Omental fat pad (tissue), 4 donors: ENCODE measurements around the gene AGFG2. TPM values are rescaled to one million over a fixed set of nuclear protein-coding genes. Genes with fewer than 3 reads are reported as not detected.

ENCODE experiments used
- ATAC-seq: fragments of 150-250 bp; one replicate; pipeline ENCODE4 v1.9.1; 2016; ENCODE audit warnings: mild to moderate bottlenecking, moderate library complexity; ENCODE audit not compliant: low FRiP score
- DNase-seq: peaks from one replicate; pipeline ENCODE4 v3.0.0-alpha.2; 2019; ENCODE audit warnings: low spot score
- small RNA-seq: library from RNA; depleted of rRNA; stranded (forward); fragments of <200 nt; gene quantifications from one replicate; pipeline ENCODE3, GENCODE V24; 2016
- total RNA-seq, 4 donors: library from RNA; depleted of rRNA; stranded (reverse); fragments of >200 nt; gene quantifications; one replicate each; pipeline ENCODE4 v1.1.0, GENCODE V29; 2016
- TF ChIP-seq, protein P1 (sequence below), 3 donors: fragments of 450-650 bp; IDR thresholded peaks; one replicate each; pipeline ENCODE4 v1.5.1; 2016 to 2017; ENCODE audit warnings: antibody characterized with exemption in 3 of 3, mild to moderate bottlenecking in 3 of 3, moderate library complexity in 2 of 3

AGFG2 gene
- total RNA-seq, 4 donors from 2014 or later = 10.6 to 45.0 (median 21.3) TPM

DNA sequence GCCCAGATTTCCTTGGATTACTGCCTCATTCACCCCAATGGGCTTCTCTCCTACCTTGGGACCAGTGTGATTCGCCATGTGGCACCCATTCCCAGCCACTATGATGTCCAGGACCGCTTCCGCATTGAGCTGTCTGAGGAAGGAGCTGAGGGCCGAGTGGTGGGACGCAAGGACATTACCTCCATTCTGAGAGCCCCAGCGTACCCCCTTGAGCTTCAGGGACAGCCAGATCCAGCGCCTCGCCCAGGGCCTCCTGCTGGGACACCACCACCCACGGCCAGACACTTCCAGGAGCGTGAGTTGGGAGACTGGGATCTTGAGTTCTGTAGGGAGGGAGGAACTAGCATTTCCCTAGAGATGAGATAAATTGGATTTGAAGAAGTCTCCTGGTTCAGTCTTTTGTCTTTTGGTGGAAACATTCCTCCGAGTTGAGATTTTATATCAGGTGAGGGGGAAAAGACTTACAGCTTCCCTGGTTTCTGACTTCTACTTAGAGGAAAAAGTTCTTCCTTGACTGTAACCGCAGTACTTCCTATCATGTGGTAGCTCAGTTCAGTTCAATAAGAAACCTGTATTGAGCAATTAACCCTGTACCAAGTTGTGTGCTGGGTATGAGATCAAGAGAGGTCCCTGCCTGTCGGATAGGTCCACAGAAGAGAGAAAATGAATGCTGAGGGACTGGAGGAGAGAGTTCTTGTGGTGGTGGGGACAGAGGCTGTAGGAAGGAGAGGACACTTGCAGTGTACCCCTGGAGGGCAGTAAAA lies 74.6 kb downstream of the AGFG2 start:
- ATAC-seq (no peak), DNase-seq (no peak)
- TF ChIP-seq, protein P1, sequence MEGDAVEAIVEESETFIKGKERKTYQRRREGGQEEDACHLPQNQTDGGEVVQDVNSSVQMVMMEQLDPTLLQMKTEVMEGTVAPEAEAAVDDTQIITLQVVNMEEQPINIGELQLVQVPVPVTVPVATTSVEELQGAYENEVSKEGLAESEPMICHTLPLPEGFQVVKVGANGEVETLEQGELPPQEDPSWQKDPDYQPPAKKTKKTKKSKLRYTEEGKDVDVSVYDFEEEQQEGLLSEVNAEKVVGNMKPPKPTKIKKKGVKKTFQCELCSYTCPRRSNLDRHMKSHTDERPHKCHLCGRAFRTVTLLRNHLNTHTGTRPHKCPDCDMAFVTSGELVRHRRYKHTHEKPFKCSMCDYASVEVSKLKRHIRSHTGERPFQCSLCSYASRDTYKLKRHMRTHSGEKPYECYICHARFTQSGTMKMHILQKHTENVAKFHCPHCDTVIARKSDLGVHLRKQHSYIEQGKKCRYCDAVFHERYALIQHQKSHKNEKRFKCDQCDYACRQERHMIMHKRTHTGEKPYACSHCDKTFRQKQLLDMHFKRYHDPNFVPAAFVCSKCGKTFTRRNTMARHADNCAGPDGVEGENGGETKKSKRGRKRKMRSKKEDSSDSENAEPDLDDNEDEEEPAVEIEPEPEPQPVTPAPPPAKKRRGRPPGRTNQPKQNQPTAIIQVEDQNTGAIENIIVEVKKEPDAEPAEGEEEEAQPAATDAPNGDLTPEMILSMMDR (IDR thresholded peaks at IDR 0.05) = no peak

DNA sequence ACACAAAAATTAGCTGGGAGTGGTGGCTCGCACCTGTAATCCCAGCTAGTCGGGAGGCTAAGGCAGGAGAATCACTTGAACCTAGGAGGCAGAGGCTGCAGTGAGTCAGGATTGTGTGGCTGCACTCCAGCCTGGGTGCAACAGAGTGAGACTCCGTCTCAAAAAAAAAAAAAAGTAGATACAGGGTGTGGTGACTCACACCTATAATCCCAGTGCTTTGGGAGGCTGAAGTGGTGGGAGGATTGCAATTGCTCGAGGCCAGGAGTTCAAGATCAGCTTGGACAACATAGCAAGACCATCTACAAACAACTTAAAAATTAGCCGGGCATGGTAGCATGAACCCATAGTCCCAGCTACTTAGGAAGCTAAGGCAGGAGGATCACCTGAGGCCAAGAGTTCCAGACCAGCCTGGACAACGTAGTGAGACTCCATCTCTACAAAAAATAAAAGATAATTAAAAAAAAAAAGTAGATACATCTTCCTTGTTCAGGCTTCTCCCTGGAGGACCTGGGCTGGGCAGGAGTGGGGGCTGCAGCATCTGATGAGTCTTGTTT lies 75.4 kb downstream of the AGFG2 start:
- TF ChIP-seq, protein P1 (IDR thresholded peaks at IDR 0.05) = no peak
- ATAC-seq (no peak), DNase-seq (no peak)

Small RNA genes within 50 kb of the gene (small RNA-seq; reads per million reads assigned to genes)
- gene RN7SL416P (not detected), gene SAP25 (not detected)

Other genes with a start within 250 kb of the AGFG2 start
- not detected for gene SPDYE3, start 231.5 kb upstream of the AGFG2 start, total RNA-seq
- 10 to 100 TPM; 25.0 to 83.5 (median 36.9) TPM for gene PILRB, start 181.1 kb upstream of the AGFG2 start, total RNA-seq
- gene PILRA, start 165.7 kb upstream of the AGFG2 start, total RNA-seq = 10 to 100 TPM in 2 of 4 donors, 1 to 10 TPM in 2; 8.6 to 36.9 (median 13.4) TPM
- gene ZCWPW1, start 110.5 kb upstream of the AGFG2 start, total RNA-seq = 1 to 10 TPM; 2.8 to 5.8 (median 3.6) TPM
- 10 to 100 TPM; 23.6 to 49.5 (median 36.6) TPM for gene MEPCE, start 109.4 kb upstream of the AGFG2 start, total RNA-seq
- gene PPP1R35, start 102.7 kb upstream of the AGFG2 start, total RNA-seq = 10 to 100 TPM in 3 of 4 donors, 1 to 10 TPM in 1; 6.1 to 22.2 (median 17.7) TPM
- gene SPACDR, start 74.9 kb upstream of the AGFG2 start, total RNA-seq = 1 to 10 TPM in 1 of 4 donors, under 1 TPM in 1, not detected in 2; 0.84 to 1.3 TPM
- gene TSC22D4, start 60.0 kb upstream of the AGFG2 start, total RNA-seq = 10 to 100 TPM; 15.6 to 36.4 (median 21.4) TPM
- 1 to 10 TPM in 3 of 4 donors, under 1 TPM in 1; 0.63 to 3.6 (median 2.1) TPM for gene NYAP1, start 55.3 kb upstream of the AGFG2 start, total RNA-seq
- gene SAP25, start 34.7 kb downstream of the AGFG2 start, total RNA-seq = 1 to 10 TPM in 3 of 4 donors, not detected in 1; 1.1 to 4.7 (median 1.7) TPM
- 100 to 1,000 TPM in 1 of 4 donors, 10 to 100 TPM in 3; 51.8 to 108 (median 55.7) TPM for gene LRCH4, start 46.9 kb downstream of the AGFG2 start, total RNA-seq
- gene FBXO24, start 47.1 kb downstream of the AGFG2 start, total RNA-seq = under 1 TPM in 1 of 4 donors, not detected in 3; 0.36 TPM
- gene PCOLCE, start 63.2 kb downstream of the AGFG2 start, total RNA-seq = 10 to 100 TPM; 20.6 to 87.2 (median 40.5) TPM
- gene MOSPD3, start 73.3 kb downstream of the AGFG2 start, total RNA-seq = 1 to 10 TPM; 5.4 to 8.9 (median 7.2) TPM
- under 1 TPM in 1 of 4 donors, not detected in 3; 0.60 TPM for gene TFR2, start 102.3 kb downstream of the AGFG2 start, total RNA-seq
- not detected for gene ACTL6B, start 117.2 kb downstream of the AGFG2 start, total RNA-seq
- gene GNB2, start 134.5 kb downstream of the AGFG2 start, total RNA-seq = 100 to 1,000 TPM; 145 to 245 (median 203) TPM
- gene GIGYF1, start 155.0 kb downstream of the AGFG2 start, total RNA-seq = 10 to 100 TPM; 17.7 to 44.0 (median 19.4) TPM
- gene POP7, start 166.9 kb downstream of the AGFG2 start, total RNA-seq = 10 to 100 TPM; 17.5 to 39.9 (median 19.4) TPM
- not detected for gene EPO, start 181.3 kb downstream of the AGFG2 start, total RNA-seq
- not detected for gene ZAN, start 194.4 kb downstream of the AGFG2 start, total RNA-seq